ENCODE data around the gene ABCC12.

The ABCC12 gene

DNA sequence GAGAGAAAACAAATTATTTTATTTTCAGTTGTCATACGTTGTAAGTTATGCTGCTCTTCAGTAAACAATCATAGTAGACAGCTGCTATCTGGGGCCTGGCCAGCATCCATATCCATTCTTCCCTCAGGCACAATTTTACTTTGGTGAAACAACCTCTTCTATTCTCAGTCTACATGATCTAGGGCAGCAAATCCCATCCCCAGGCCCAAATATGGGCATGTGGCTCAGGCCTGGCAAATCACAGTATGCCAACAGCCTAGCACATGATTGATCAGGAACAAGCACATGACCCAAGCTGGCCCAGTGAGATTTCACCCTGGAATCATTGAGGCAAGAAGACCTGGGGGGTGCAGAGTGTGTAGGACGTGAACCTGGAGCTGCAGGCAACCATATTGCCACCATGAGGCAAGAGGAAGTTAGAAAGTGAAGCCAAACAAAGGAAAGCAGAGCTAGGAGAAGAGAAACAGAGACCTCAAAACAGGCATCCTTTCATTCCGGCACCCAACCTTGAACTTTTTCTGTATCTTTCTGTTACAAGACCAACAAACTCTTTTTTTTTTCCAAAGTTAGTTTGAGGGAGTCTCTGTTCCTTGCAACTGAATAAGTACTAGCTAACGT is 10.3 kb upstream of the ABCC12 start:
- no peak for DNase-seq

DNA sequence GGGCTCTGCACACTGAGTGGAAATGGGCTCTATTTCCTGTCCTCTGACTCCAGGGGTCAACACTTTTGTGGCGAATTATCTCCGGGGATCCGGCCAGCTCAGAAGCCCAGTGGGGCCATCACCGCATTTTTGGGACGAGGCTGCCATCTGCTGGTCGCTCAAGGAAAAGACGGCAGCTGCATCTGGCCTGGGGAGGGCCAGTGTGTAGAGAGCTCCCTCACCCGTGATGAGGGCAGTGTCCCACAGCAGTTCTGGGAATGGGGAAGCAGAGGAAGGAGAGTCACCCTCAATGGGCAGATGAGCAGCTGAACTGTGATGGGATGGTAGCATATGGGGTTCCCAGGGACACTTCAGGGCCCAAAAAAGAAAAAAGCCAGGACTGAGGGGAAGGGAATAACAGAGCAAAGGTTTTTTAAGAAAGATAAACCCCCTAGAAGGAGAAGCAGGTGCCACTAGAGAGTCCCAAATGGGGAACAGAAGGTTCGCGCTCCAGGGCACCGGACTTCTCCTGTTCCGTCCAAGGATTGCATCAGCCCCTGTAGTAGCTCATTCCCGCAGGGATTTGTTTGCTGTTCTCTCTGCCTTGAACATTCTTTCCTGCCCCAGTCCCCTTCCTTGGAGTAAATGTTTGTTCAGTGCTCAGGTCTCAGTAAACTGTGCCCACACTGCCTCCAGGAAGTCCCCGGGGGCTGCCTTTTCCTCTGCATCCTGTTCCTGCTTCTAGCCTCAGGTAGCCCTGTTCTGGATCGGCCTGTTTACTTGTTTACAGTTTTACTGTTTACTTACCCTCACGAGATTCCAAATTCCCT is 9.3 kb upstream of the ABCC12 start:
- peak; percentile 66 to 75 for DNase-seq

DNA sequence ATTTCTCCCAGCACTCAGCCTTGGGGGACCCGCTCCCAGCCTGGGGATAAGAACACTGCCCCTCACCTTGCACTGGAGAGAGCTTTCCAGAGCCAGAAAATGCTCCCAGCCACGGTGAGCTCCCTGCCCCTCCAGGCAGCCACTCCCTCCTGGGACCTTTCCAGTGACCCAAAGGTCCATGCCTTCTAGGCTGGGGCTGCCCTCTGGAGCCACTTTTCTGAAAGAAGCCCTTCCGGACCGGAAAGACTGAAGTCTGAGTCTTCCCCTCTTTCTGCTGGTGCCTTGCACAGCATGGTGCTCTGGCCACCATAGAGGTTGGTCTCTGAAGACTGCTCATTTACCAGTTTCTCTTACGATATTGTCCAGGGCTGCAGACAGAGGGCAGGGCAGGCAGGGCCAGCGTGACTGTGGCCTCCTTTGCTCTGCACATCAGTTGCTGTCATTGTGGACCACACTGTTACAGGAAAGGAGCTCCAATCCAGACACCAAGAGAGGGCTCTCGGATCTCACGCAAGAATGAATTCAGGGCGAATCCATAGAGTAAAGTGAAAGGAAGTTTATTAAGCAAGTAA is 7.1 kb upstream of the ABCC12 start:
- no peak for DNase-seq

DNA sequence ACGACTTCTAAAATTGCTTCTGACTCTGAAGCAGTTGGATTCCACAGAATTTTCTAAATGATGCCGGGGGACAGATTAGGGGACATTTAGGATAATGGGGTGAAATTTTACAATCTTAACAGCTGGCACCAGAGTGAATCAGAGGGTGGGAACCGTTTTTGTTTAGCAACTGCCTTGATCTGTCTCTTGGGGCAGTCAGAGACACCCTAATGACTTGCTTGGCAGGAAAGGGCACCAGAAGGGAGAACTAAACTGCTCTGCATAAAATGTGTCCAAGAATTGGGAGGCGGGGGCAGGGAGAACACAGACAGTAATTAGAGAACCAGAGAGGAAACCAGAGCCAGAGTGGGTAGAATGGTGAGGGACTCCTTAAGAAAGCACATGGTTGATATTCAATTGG is 6.1 kb upstream of the ABCC12 start:
- no peak for DNase-seq

DNA sequence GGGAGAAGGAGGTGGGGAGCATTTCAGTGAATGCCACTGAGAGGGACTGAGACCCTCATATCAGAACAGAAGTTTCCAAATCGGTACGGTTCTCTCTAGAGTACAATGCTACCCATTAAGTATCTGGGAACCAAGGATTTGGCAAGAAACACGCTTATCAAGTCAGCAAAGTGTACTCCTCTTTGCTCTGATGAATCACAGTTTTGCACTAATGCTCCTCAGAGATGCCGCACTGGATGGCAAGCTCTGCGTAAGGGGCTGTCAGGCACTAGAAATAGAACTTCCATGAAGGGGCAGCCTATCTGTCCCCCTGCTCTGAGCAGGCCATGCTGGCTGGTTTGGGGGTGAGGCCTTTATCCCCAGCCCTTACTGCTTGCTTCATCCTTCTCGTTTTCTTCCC is 4.8 kb upstream of the ABCC12 start:
- no peak for DNase-seq

DNA sequence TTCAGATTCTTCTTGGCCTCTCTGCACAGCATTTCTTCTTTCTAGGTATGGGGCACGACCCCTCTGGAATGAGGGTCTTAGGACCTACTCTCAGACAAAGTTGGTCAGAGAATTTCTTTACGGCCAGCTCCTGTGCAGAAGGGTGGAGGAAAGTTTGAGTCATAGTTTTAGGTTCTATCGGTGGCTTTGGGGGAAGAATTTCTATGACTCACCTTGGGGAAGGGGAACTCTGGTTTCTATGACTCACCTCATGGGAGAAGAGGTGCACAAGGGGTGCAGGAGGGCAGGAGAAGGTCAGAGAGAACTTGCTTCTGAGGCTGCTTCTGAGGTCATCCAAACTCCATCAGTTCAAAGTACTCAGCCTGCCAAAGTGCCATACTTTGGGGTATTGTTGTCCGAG is 2.5 kb upstream of the ABCC12 start:
- DNase-seq = peak; percentile 28 to 31

DNA sequence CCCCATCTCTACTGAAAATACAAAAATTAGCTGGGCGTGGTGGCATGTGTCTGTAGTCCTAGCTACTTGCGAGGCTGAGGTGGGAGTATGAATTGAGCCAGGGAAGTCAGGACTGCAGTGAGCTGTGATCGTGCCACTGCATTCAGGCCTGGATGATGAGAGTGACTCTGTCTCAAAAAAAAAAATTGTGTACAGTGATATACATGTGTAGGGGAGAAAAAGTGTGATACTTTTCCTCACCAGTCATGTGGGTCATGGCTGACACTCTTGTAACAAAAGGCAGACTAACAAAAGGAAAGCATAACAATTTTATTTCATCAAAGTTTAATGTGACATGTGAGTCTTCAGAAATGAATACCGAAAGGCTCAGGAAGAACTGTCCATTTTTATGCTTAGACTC is 2.0 kb upstream of the ABCC12 start:
- no peak for DNase-seq

DNA sequence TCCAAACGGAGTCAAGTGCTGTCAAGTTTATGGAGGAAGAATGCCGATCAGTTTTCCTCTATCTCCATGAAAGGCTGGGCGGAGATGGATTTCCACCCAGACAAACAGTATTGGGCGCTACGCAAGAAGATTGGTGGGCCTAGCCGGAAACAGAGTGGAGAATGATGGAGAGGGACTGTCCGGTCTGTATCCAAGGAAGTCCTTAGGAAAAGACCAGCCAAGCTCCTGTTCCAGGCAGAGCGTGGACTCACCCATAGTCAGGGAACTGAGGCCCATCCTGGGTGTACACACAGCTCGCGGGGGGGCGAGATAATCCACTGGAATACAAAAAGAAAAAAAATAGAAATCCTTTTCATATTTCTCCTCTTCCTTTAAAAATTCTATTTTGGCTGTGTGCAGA is 1.5 kb upstream of the ABCC12 start:
- DNase-seq = no peak

DNA sequence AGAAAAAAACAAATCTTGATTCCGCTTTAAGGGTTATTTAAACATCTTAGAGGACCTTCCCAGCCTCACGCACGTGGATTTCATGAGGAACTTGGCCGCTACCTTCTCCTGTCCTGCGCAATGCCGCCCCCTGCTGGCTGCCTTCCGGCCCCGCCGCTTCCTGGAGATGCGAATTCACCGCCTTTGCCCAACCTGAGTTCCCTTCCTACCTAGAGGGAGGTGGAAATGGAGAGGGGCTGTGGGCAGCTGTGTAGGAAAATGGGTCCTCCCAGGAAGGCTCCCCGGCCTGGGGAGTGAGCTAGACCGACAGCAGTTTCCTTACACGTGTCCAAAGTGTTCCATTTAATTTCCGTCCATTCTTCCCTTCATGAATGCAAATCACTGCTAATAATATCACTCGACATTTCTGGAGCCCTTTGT is 1.0 kb upstream of the ABCC12 start:
- peak; percentile 92 to 94 for DNase-seq

DNA sequence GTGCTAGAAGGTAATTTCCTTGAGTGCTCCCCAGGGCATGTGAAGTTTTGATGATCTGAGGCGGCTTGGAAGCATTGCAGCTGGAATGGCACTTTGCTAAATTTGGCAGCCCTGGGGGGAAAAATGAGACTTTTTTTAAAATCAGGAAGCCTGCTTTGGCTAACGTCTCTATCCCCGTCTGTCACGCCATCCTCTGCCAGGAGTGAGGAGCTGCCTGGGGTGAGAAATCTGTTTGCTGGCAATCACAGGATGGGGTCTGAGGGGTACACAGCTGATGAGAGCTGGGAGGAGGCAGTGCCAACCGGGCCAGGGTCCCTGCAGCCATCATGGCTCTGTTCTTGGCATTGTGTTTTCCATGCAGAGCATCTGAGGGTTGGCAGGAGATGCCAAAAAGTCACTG is 2.0 kb downstream of the ABCC12 start:
- no peak for DNase-seq

DNA sequence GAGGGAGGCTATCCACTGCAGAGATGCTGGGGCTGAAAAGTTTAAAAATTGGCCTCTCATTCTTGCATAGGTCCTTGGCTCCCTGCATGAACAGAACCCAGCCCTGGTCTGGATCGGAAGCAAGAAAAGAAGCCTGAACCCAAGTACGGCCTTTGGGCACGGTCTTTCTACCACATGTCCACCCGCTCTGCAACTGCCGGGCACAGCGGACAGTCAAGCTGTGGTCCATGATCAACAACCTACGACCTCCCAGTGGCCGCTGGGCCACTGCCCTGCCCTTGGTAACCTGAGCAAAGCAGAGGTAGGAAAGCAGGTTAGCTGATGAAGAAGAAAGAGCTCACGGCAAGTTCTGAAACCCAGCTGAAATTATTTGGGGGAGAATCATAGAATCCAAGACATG is 3.6 kb downstream of the ABCC12 start:
- DNase-seq = no peak

DNA sequence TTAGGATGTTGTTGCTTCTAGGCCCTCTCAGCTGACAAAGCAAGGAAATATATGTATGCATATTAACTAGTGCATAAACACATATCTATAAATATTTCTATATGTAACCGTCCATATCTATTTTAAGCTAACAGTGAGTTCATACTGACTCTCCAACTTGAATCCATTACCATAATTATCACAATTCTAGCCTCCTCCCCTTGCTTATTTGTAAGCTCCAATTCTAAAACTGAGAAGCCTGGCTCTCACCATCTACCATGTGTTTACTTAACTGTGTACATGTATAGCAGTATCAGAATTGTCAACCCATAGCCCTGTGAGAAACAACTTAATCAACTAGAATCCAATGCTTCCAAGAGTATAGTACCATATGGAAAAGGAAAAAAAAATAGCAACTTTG is 5.1 kb downstream of the ABCC12 start:
- DNase-seq = no peak

DNA sequence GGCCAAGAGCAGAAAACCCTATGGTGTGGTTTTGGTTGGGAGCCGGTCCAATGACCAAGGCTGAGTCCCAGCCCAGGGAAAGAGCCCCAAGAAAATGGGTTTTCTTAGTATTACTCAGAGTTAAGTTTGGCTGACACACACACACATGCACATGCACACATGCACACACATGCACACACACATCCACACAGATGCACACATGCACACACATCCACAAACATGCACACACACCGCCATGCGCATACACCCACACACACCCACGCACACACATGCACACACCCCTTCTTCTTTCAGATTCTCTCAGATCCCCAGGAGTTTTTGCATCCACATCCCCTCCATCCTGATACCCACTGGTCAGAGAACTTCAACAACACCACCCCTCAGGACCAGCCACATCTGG is 9.1 kb downstream of the ABCC12 start:
- no peak for DNase-seq

DNA sequence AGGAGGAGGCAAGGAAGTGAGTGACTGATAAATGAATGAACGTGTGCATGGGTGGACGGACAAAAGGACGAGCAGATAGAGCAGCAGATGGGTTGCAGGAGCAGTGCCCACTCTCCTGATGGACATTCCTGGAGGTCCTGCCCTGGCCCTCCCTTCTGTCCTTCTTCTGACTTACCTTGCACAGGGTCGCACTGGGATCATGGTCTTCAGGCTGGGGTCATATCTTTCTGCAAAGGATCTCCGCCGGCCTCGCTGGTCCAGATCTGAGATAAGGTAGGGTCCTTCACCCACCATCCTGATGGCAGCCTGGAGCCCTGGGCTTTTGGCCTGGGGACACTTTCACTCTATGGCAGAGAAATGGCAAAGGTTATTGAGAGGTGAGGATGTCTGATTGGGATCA is 9.7 kb downstream of the ABCC12 start:
- DNase-seq = no peak

DNA sequence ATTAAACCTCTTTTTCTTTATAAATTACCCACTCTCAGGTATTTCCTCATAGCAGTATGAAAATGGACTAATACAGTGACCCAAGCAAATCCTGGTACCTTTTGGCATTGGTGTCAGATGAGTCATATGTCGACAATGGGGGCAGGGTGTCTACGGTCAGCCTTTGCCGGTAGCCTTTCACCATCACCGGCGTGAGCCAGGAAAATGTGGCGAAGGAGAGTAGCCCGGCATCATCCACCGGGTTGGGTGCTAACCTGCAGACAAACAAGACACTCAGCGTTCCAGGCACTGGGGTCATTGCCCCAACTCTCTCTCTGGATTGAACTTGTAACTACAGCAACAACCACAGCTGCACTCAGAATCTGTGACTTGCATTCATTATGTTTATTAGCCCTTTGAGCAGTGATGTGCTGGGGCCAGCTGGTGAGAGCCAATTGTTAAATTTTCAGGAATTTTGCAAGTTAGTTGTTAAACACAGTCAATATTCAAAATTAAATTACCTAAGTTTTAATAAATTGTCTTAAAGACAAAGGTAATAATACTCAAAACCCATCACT is 11.9 kb downstream of the ABCC12 start:
- DNase-seq = no peak

DNA sequence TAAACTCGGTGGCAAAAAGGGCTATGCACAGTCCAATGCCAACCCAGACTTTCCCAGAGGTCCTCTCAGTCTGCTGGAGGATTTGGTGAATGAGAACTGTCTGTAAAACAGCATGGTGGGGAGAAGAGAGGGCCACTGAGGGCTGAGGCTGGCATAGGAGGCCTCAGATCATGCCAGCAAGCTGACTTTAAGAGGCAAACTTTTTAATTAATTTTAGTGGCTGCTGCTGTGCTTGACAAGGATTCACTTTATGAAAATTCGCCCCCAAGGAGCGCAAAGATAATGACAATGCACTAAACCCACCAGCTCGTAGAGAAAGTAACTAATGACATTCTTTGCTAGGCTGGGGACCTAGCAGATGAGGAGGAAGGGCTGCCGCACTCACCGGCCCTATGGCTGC is 15.0 kb downstream of the ABCC12 start:
- no peak for DNase-seq

DNA sequence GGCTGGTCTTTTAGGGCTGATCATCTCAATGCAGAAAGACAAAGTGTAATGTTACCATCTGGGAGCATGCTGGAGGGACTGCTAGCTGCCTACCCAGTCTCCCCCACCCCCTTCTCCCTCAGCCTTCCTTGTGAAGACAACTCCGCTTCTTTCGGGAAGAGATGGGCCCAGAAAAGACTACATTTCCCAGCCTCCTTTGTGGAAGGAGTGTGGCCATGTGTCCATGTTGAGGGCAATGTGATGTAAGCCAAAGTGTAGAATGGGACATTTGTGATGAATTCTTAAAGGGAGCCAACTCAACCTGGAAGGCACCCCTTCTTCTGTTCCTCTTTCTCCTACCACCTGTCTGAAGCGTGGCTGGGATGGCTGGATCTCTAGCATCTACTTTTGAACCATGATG is 16.3 kb downstream of the ABCC12 start:
- DNase-seq = no peak

DNA sequence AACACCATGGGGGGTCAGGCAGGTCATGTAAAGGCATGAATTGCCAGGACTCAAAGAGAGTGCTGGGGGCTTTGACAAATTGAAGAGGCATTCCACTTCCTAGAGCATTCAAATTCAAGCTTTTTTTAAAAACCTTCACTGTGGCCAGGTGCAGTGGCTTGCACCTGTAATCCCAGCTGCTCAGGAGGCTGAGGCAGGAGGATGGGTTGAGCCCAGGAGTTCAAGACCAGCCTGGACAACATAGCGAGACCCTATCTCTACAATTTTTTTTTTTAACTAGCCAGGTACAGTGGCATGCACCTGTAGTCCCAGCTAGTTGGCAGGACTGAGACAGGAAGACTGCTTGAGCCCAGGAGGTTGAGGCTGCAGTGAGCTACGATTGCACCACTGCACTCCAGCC is 17.2 kb downstream of the ABCC12 start:
- DNase-seq = no peak

DNA sequence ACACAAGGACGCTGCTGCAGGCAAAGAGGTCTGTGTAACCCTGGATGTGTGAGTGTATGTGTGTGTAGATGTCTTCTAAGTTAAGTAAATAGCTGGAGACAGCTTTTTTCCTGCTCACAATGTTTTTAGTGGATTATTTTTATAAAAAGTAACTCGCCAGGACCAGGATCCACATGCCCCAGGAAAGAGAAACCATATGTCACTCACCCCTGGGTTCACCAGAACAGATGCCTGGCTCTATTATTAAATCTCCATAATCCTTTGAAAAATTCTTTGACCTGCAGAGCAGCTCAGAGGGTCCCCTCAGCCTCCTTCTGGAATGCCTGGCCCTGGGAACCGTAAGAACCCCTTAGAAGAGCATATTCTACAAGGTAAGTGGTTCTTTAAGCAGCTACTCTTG is 18.0 kb downstream of the ABCC12 start:
- no peak for DNase-seq

DNA sequence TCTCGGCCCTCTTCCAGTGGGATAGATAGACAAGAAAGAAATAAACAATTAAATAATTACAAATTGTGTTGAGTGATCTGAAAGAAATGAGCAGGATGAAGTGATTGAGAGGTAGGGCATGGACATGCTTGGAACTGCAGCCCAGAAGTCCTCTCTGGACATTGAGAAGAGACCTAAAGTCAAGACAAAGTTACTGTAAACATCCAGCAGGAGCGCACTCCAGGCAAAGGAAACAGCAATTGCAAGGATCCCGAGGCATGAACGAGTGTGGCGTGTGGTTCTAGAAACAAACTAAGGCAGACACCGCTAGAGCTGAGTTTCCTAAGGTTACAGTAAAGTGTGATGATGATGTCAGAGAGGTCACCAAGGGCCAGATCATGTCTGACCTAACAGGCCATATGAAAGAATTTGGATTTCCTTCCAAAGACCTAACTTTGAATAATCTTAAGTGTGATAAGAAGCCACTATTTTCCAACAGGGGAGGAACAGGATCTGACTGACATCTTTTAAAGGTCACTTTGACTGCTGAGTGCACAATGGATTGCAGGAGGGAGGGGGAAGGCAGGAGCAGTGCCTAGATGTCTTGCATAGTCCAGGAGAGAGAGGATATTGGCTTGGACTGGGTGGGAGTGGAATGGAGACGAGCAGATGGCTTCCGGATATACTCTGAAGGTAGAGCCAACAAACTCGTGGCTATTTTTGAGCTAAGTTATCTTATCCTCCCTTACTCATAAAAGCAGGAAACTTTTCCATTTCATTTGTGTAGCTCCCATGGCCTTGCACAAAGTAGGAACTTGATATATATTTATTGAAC is 19.0 kb downstream of the ABCC12 start:
- DNase-seq = no peak

DNA sequence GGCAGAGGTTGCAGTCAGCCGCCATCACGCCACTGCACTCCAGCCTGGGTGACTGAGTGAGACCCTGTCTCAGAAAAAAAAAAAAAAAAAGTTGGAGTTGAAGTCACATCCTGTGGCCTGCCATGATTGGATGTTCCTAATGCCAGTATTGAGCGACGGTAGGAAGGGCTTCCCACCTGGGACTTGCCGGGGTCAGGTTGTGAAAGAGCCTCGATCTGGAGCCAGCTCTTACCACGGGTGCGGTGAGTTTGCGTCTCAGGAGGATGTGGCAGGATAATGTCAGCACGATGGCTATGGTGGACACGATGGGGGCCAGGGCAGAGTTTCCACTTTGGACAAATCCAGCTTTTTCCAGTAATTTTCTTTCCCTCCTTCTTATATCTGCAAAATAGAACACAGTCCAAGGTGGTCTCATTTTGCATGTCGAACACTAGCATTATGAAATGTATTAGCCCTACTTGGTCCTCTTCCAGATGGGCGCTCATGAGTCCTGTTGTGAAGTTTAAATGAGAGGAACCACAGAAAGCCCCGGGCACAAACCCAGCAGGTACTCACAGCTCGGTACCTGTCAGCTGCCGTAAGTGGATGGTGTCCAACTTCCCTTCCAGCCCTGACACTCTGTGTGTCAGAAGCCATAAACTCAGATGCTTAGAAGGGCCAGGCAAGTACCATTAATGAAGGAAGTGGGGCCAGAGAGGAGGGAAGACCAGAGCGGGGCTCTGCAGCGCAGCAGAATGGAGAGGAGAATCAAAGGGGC is 22.2 kb downstream of the ABCC12 start:
- no peak for DNase-seq

DNA sequence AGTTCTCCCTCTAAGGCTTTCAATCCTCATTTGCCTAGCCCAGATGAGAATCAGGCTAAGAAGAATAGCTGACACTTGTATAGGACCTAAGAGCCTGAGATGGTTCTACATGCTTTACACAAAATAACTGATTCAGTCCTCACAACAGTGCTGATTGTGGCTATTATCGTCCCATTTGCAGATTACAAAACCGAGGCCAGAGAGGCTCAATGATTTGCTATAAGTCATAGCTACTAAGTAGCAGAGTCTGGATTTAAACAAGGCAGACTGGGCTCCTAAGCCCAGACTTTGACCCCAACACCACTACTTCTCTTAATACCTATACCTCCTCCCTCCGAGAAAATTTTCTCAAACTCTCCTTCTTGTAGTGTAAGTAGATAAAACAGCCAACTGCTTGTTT is 23.1 kb downstream of the ABCC12 start:
- DNase-seq = no peak
